Stimulated activated CD4-positive, alpha-beta T cell treated with anti-CD3 and anti-CD28 coated beads, Interleukin-1b, Interleukin-23, amount 100 ng/mL, for 24 hours (primary cell): ENCODE data around the gene FSTL3.

ENCODE experiments used
- DNase-seq, 4 experiments: peaks; one replicate each; pipeline ENCODE4 v3.0.0-alpha.2; 2020; ENCODE audit warnings: low read depth in 4 of 4, low spot score in 1 of 4

FSTL3 gene

DNA sequence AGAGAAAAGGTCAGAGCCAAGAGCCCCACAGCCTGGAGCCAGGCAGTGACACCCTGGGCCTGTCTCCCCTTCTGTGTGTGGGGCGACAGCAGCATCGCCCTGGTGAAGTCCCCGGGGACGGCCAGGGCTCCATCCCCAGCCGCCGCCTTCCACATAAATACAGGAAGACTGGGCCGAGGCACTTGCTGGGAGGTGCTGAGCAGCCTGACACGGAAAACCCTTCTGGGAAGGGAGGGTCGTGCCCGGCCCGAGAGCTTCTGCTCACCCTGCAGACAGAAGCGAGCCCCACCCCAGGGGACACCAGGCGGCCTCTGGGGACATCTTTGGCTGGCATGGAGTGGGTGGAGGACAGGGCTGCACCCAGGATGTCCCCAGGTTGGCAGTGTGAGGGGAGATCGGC is 31.4 kb upstream of the FSTL3 start:
- no peak for DNase-seq

- no peak for DNase-seq
Measured at GRCh38 chr19:645912-646778, 30.0 kb upstream of the FSTL3 start.

DNA sequence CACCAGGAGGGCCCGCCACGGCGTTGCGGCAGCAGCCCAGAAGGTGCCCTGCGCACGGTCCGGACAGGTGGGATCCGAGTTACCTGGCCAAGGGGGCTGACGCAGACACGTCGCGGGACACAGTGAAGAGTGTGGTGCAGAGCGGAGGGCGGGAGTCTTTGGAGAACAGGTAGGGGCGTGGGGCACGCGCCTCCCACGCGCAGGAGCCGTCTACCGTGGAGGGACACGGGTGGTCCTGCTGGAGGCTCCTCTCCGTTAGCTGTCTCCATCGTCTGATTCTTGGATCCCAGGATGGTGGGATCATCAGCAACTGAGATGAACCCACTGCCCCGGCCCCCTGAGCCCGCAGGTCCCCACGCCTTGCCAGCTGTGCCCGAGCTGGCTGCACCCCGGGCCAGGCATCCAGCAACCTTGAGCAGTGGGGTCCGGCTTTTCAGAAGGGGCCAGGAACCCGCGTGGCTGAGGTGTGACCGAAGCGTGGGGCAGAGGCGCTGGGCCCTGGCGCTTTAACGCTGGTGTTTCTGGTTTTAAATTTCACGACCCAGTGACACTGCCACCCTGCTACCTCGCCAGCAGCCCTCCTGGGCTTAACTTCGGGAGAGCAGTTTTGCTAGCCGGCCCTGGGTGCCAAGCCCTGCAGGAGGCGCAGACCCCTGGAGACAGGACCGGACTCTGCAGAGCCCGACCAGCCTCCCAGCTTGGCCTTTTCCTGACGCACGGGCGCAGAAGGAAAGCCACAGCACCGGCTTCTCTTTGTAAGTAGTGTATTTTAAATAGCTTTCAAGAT is 29.2 kb upstream of the FSTL3 start:
- no peak for DNase-seq

DNA sequence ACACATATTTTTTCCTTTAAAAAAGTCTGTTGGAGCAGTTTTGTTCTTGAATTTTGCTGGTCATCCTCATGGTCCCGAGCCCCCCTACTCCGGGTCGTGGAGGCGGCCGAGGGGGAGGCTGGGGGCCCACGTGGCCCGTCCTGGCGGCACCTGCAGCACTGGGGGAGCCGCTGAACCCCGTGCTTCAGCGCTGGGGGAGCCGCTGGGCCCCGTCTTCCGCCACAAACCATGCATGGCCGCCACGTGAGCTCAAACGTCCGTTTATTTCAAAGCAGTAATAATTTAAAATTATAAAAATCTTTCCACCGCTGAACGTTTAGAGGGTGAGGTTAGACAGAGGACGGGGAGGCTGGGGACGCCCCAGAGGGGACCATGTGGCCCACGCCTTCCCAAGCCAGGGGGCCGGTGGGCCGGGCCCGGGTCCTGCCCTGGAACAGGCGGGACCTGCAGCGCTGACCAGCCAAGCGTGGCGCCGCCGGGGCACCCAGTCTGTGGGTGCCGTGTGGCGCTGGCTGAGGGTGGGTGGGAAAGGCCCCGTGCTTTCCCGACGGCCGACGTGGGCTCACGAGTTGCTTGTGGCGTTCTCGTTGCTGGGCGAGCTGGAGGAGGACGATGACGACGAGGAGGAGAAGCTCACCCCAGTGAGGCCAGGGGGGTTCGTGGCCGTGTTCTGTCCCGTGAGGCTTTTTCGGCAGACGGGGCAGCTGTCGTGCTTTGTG is 28.5 kb upstream of the FSTL3 start:
- DNase-seq: no peak

DNA sequence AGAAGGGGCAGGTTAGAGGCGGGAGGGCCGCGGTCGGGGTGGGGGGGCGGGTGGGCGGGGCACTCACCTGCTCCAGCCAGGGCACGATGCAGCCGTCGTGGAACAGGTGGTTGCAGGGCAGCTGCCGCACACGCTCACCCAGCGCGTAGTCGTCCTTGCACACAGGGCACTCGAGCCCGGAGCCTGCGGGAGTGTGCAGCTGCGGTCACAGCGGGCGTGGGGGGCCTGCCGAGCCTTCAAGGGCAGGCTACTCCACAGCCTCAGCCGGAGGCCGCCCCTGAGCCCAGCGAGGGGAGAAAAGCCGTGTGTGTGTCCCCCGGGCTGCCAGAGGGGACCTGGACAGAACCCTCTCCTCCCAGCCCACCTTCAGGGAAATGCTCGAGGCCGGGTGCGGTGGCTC is 27.9 kb upstream of the FSTL3 start:
- no peak for DNase-seq

GRCh38 chr19:648904-649801 is 27.0 kb upstream of the FSTL3 start:
- no peak for DNase-seq

GRCh38 chr19:650121-650520 is 26.1 kb upstream of the FSTL3 start:
- DNase-seq: no peak

- DNase-seq: no peak
Measured at GRCh38 chr19:651114-651818, 24.9 kb upstream of the FSTL3 start.

- no peak for DNase-seq
Measured at GRCh38 chr19:651991-652390, 24.2 kb upstream of the FSTL3 start.

DNA sequence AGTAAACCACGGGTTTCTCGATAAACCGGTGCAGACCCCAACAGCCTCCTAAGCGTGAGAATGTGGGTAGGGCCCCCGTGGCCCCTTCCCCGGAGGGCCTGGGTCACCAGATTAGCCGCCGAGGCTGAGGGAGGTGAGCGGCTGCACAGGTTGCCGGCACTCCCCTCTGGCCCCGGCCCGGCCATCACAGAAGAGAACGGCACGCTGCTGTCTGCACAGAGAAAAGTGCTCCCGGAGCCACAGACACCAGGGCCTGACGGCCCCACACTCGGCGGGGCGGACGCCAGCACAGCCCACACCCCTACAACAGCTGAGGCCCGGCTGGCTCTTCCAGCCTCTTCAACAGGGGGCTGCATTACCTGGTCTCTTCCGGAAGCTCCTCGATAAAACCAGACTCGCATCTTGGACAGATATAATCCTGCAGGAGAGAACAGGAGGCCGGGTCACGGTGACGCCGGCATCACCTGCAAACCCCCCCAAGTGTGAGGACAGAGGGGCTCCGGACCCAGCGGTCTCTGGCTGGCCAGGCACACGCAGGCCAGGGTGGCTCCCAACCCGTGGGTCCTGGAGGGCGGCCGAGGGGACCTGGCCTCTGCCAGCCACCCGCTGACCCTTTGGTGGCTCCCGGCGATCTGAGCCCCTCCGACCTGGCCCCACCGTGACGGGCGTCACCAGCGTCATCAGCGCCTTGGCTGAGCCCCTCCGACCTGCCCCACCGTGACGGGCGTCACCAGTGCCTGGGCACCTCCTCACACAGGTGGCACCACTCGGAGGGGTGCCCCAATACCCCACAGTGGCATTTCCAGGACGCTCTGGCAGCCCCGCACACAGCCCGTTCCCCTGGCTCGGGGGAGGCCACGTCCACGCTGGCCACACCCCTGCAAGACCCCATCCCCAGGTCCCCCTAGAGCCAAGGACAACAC is 23.5 kb upstream of the FSTL3 start:
- DNase-seq: no peak

GRCh38 chr19:653425-653824 is 22.8 kb upstream of the FSTL3 start:
- DNase-seq: no peak

GRCh38 chr19:655691-656090 is 20.5 kb upstream of the FSTL3 start:
- no peak for DNase-seq

DNA sequence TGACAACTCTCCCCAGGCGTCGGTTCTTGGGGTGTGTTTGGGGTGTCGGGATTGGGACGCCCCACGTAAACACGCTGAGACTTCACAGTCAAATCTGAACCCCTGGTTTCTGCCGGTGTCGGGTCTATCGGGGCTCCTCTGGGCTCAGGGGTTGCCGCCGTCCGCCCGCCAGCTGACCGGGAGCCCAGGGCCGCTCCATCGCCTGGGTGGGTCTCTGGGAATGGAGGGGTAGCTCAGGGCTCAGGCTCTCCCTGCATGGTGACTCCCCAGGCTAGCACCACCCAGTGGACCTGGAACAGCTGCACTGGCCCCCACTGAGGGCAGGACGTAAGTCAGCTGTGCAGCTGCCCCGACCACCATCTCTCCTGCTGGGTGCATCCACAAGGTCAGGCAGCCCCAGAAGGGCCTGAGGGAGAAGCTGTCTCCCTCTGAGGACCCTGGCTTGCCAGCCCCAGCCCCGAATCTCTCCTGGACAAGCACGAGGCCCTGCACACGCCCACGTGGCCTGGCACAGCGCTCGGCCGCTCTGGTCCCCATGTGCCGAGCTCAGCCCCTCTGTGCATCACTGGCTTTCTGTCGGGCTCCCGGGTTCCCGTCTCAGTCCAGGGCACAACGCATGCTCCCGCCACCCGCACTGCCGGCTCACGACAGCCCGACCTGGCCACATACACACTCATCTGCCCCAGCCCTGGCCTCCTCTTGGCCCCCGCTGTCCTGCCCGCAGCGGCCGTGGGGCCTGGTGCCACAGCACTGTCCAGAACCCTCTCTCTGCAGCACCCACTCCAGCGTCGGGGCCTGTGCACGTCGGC is 19.2 kb upstream of the FSTL3 start:
- no peak for DNase-seq

DNA sequence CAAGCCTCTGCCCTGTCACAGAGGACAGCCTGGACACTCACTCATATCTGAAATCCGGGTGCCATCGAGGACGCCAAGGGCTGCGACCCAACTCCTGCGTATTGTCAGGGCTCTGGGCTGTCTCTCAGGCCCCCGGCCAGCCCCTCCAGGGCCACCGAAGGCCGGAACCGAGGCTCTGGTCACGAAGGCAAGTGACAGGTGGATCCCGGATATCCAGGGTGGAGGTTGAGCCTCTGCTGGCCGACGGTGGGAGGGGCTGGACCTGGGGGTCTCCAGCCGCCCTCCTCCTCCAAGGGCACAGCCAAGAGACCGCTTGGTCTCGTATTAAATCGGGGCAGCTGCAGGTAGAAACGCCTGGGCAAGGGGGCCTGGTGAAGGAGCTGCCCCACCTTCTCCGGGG is 18.6 kb upstream of the FSTL3 start:
- no peak for DNase-seq

GRCh38 chr19:658059-658839 is 17.9 kb upstream of the FSTL3 start:
- DNase-seq: no peak

DNA sequence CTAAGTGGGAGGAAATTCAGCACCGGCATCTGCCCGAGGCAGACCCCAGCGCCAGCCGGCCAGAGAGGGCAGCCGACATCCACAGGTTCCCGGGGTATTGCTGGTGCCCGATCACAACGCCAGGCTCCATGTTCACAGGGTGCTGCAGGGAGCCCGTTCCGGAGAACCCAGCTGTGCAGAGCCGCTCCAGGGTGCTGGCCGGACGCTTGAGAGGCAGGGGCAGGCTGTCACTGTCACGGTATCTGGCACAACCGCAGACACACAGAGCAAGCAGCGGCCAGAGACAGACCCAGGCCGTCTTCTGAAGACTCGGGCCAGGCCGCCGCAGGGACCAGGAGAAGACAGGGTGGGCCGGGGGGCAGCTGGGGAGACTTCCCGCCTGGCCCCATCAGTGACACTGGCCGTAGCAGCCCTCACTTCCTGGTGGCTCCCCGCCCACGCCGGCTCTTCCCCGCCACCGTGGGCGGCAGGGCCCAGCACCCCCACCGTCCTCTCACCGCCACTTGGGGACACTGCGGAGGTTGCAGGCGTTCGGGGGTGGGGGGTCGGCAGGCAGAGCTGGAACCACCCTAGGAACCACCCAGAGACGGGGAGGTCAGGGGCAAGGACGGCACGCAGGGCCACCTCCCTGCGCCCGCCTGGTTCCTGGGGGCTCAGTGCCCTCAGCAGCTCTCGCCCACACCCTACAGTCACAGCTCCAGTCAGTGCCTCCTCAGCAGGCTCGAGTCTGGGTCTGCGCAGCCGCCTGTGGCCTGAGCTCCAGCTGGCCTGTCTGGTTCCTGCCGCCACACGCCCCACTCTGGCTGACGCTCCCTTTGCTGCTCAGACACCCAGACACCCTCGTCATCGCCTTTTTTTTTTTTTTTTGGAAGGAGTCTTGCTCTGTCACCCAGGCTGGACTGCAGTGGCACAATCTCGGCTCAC is 17.0 kb upstream of the FSTL3 start:
- DNase-seq: no peak
